ENCODE data around the gene WDR35.
A peak's percentile ranks its signal among the peaks of the same experiment; 100 is the strongest.
"Not testable (repeated sequence)": the region's sequence is repeated elsewhere in the genome, so short reads cannot be mapped to it uniquely, and the experiment has no call there.

Gene WDR35

GRCh38 chr2:19900931-19901441 lies 88.9 kb downstream of the WDR35 start:
- no peak for TF ChIP-seq POLR2A (IDR thresholded peaks at IDR 0.05; ENCODE audit: low read depth, low read length)
- DNase-seq (ENCODE audit: insufficient read length, low spot score) = no peak

GRCh38 chr2:19899985-19900930 lies 89.6 kb downstream of the WDR35 start:
- no peak for TF ChIP-seq POLR2A (IDR thresholded peaks at IDR 0.05; ENCODE audit: low read depth, low read length)
- FAIRE-seq = peak; percentile 76
- no peak for DNase-seq (ENCODE audit: insufficient read length, low spot score)

More at GRCh38 chr2:19900931-19901441, 88.9 kb downstream of the WDR35 start:
- no peak for FAIRE-seq

GRCh38 chr2:19898592-19899329 lies 91.1 kb downstream of the WDR35 start:
- DNase-seq (ENCODE audit: insufficient read length, low spot score) (no peak), FAIRE-seq (no peak)

GRCh38 chr2:19897623-19898245 lies 92.2 kb downstream of the WDR35 start:
- no peak for TF ChIP-seq POLR2A (IDR thresholded peaks at IDR 0.05; ENCODE audit: low read depth, low read length)
- DNase-seq (ENCODE audit: insufficient read length, low spot score) = no peak
- FAIRE-seq = peak; percentile 23

More at GRCh38 chr2:19898592-19899329, 91.1 kb downstream of the WDR35 start:
- no peak for TF ChIP-seq POLR2A (IDR thresholded peaks at IDR 0.05; ENCODE audit: low read depth, low read length)

- no peak for TF ChIP-seq POLR2A (IDR thresholded peaks at IDR 0.05; ENCODE audit: low read depth, low read length)
- DNase-seq (ENCODE audit: insufficient read length, low spot score) (no peak), FAIRE-seq (peak; percentile 50)
These were observed 94.4 kb downstream of the WDR35 start for GRCh38 chr2:19895535-19895934.

GRCh38 chr2:19894134-19894792 lies 95.6 kb downstream of the WDR35 start:
- no peak for FAIRE-seq
- DNase-seq (ENCODE audit: insufficient read length, low spot score) = no peak
- TF ChIP-seq POLR2A (IDR thresholded peaks at IDR 0.05; ENCODE audit: low read depth, low read length) = no peak

- no peak for DNase-seq (ENCODE audit: insufficient read length, low spot score)
- no peak for TF ChIP-seq POLR2A (IDR thresholded peaks at IDR 0.05; ENCODE audit: low read depth, low read length)
- no peak for FAIRE-seq
These were observed 96.3 kb downstream of the WDR35 start for GRCh38 chr2:19893520-19894133.

GRCh38 chr2:19891971-19892370 lies 97.9 kb downstream of the WDR35 start:
- not testable (repeated sequence) for DNase-seq (ENCODE audit: insufficient read length, low spot score); FAIRE-seq

- FAIRE-seq = no peak
These were observed 99.8 kb downstream of the WDR35 start for GRCh38 chr2:19890104-19890503.

GRCh38 chr2:19888831-19889230 lies 101.1 kb downstream of the WDR35 start:
- TF ChIP-seq POLR2A (IDR thresholded peaks at IDR 0.05; ENCODE audit: low read depth, low read length) = no peak
- DNase-seq (ENCODE audit: insufficient read length, low spot score) (no peak), FAIRE-seq (no peak)

More at GRCh38 chr2:19890104-19890503, 99.8 kb downstream of the WDR35 start:
- no peak for DNase-seq (ENCODE audit: insufficient read length, low spot score)
- no peak for TF ChIP-seq POLR2A (IDR thresholded peaks at IDR 0.05; ENCODE audit: low read depth, low read length)

GRCh38 chr2:19887510-19887909 lies 102.4 kb downstream of the WDR35 start:
- no peak for DNase-seq (ENCODE audit: insufficient read length, low spot score)
- no peak for TF ChIP-seq POLR2A (IDR thresholded peaks at IDR 0.05; ENCODE audit: low read depth, low read length)
- no peak for FAIRE-seq

- no peak for TF ChIP-seq POLR2A (IDR thresholded peaks at IDR 0.05; ENCODE audit: low read depth, low read length)
- DNase-seq (ENCODE audit: insufficient read length, low spot score) = no peak
- no peak for FAIRE-seq
These were observed 103.6 kb downstream of the WDR35 start for GRCh38 chr2:19886261-19886660.

- no peak for DNase-seq (ENCODE audit: insufficient read length, low spot score)
- TF ChIP-seq POLR2A (IDR thresholded peaks at IDR 0.05; ENCODE audit: low read depth, low read length) = no peak
- no peak for FAIRE-seq
These were observed 104.1 kb downstream of the WDR35 start for GRCh38 chr2:19885791-19886190.
